IMR-90 (cell line): ENCODE data around the gene ELFN1. TPM values are rescaled to one million over a fixed set of nuclear protein-coding genes. Genes with fewer than 3 reads are reported as not detected.

Source experiments
- ATAC-seq: fragments of 200-7000 bp; cut with Tn5 transposase; 2 replicates; pipeline ENCODE4 v1.9.1; 2020; ENCODE audit warnings: low read depth, mild to moderate bottlenecking, moderate library complexity
- BruUV-seq: library from RNA; stranded (reverse); fragments of 400-500 nt; replicated peaks from 2 replicates; lab custom pipeline; 2021; lab: Mats Ljungman, UMichigan
- CTCF ChIA-PET: fragments of 300-600 bp; formaldehyde crosslinking; extraction: SDS; loops from one replicate; lab custom pipeline; 2021; ENCODE audit warnings: antibody characterized with exemption; lab: Yijun Ruan, JAX
- POLR2A ChIA-PET: fragments of 300-600 bp; sonication (Branson Sonifier 250); formaldehyde crosslinking; loops from one replicate; lab custom pipeline; 2022; ENCODE audit warnings: antibody characterized with exemption; ENCODE audit not compliant: unreplicated experiment; lab: Charles Lee
- DNase-seq: peaks from one replicate; pipeline ENCODE4 v3.0.0; 2013
- H2AFZ ChIP-seq: replicated peaks from 2 replicates; pipeline ENCODE3; 2013; ENCODE audit warnings: low read length, mild to moderate bottlenecking; ENCODE audit not compliant: poor library complexity
- H2AK5ac ChIP-seq: 2 replicates; pipeline ENCODE4 v1.6.1; 2013; ENCODE audit warnings: low read depth, low read length, inconsistent platforms
- H2AK9ac ChIP-seq: replicated peaks from 2 replicates; pipeline ENCODE3; 2013; ENCODE audit warnings: mild to moderate bottlenecking, low read depth, low read length, moderate library complexity; ENCODE audit not compliant: poor library complexity
- H2BK120ac ChIP-seq: 2 replicates; pipeline ENCODE4 v1.6.1; 2013; ENCODE audit warnings: low read depth, low read length, inconsistent platforms
- H2BK15ac ChIP-seq: 3 replicates; pipeline ENCODE4 v1.6.1; 2013; ENCODE audit warnings: low read depth, low read length, inconsistent platforms
- H2BK20ac ChIP-seq: 2 replicates; pipeline ENCODE4 v1.6.1; 2013; ENCODE audit warnings: low read depth, mild to moderate bottlenecking, inconsistent platforms, low read length, moderate library complexity
- H2BK5ac ChIP-seq: 2 replicates; pipeline ENCODE4 v1.6.1; 2013; ENCODE audit warnings: mild to moderate bottlenecking, low read depth, low read length, inconsistent platforms; ENCODE audit not compliant: poor library complexity, severe bottlenecking
- H3K14ac ChIP-seq: replicated peaks from 2 replicates; pipeline ENCODE4 v1.6.1; 2013; ENCODE audit warnings: low read depth, low read length, inconsistent platforms
- H3K18ac ChIP-seq: 2 replicates; pipeline ENCODE4 v1.6.1; 2013; ENCODE audit warnings: low read depth, low read length, control low read depth
- H3K23ac ChIP-seq: 2 replicates; pipeline ENCODE4 v1.6.1; 2013; ENCODE audit warnings: low read depth, low read length, inconsistent platforms
- H3K27ac ChIP-seq: 2 replicates; pipeline ENCODE4 v1.5.1; 2013; ENCODE audit warnings: mild to moderate bottlenecking, control low read depth, low read length; ENCODE audit not compliant: insufficient read depth
- H3K27me3 ChIP-seq: 2 replicates; pipeline ENCODE4 v1.6.1; 2013; ENCODE audit warnings: low read length; ENCODE audit not compliant: control insufficient read depth, insufficient read depth
- H3K36me3 ChIP-seq: 2 replicates; pipeline ENCODE4 v1.6.1; 2013; ENCODE audit warnings: low read length, mixed read lengths; ENCODE audit not compliant: control insufficient read depth, insufficient read depth
- H3K4ac ChIP-seq: 2 replicates; pipeline ENCODE4 v1.6.1; 2013; ENCODE audit warnings: low read depth, low read length, inconsistent platforms
- H3K4me1 ChIP-seq: 2 replicates; pipeline ENCODE4 v1.6.1; 2013; ENCODE audit warnings: low read length, mixed read lengths; ENCODE audit not compliant: control insufficient read depth, insufficient read depth
- H3K4me2 ChIP-seq: 2 replicates; pipeline ENCODE4 v1.6.1; 2013; ENCODE audit warnings: low read depth, mild to moderate bottlenecking, control low read depth, low read length, moderate library complexity
- H3K4me3 ChIP-seq: 2 replicates; pipeline ENCODE4 v1.5.1; 2013; ENCODE audit warnings: low read depth, mild to moderate bottlenecking, control low read depth, low read length, moderate library complexity; ENCODE audit not compliant: insufficient read depth
- H3K56ac ChIP-seq: 2 replicates; pipeline ENCODE4 v1.6.1; 2013; ENCODE audit warnings: low read length, inconsistent platforms; ENCODE audit not compliant: insufficient read depth; ENCODE audit errors: extremely low read depth
- H3K79me1 ChIP-seq, 2 experiments: 2 replicates each; pipeline ENCODE4 v1.6.1; 2013; ENCODE audit warnings: low read length in 2 of 2, inconsistent platforms in 1 of 2, low read depth in 1 of 2
- H3K9ac ChIP-seq: 2 replicates; pipeline ENCODE4 v1.6.1; 2013; ENCODE audit warnings: low read depth, low read length, control low read depth
- H3K9me1 ChIP-seq: 2 replicates; pipeline ENCODE4 v1.6.1; 2013; ENCODE audit warnings: low read length, inconsistent platforms; ENCODE audit not compliant: insufficient read depth
- H3K9me3 ChIP-seq: 2 replicates; pipeline ENCODE4 v1.6.1; 2013; ENCODE audit warnings: low read length; ENCODE audit not compliant: control insufficient read depth, insufficient read depth
- H4K20me1 ChIP-seq: 2 replicates; pipeline ENCODE4 v1.6.1; 2013; ENCODE audit warnings: low read length, inconsistent platforms; ENCODE audit not compliant: insufficient read depth
- H4K5ac ChIP-seq: 2 replicates; pipeline ENCODE4 v1.6.1; 2013; ENCODE audit warnings: mild to moderate bottlenecking, low read depth, low read length, control low read depth
- H4K8ac ChIP-seq, 2 experiments: 2 replicates each; pipeline ENCODE4 v1.6.1; 2013; ENCODE audit warnings: low read depth in 2 of 2, low read length in 2 of 2, control low read depth in 1 of 2, inconsistent platforms in 1 of 2
- H4K91ac ChIP-seq: 2 replicates; pipeline ENCODE4 v1.6.1; 2013; ENCODE audit warnings: low read depth, low read length, inconsistent platforms; ENCODE audit not compliant: insufficient read depth
- BHLHE40 ChIP-seq: fragments of 150-350 bp; IDR thresholded peaks from 2 replicates; pipeline ENCODE4 v1.6.1; 2016; ENCODE audit warnings: mild to moderate bottlenecking, low read depth, low read length
- CEBPB ChIP-seq: IDR thresholded peaks from 2 replicates; pipeline ENCODE4 v1.6.1; 2012; ENCODE audit warnings: low read depth, low read length, improper control_type of control experiment
- CHD1 ChIP-seq: IDR thresholded peaks from 2 replicates; pipeline ENCODE4 v1.6.1; 2012; ENCODE audit warnings: low read depth, low read length, improper control_type of control experiment
- CTCF ChIP-seq: conservative IDR thresholded peaks from 2 replicates; pipeline ENCODE4 v1.5.1; 2012; ENCODE audit warnings: mild to moderate bottlenecking, low read depth, low read length, improper control_type of control experiment
- ELK1 ChIP-seq: fragments of 150-350 bp; IDR thresholded peaks from 2 replicates; pipeline ENCODE4 v1.6.1; 2016; ENCODE audit warnings: low read depth, mild to moderate bottlenecking, low read length, moderate library complexity, borderline replicate concordance
- MAFK ChIP-seq: IDR thresholded peaks from 2 replicates; pipeline ENCODE4 v1.6.1; 2012; ENCODE audit warnings: low read depth, low read length, improper control_type of control experiment
- MAZ ChIP-seq: IDR thresholded peaks from 2 replicates; pipeline ENCODE4 v1.6.1; 2012; ENCODE audit warnings: low read depth, mild to moderate bottlenecking, low read length, improper control_type of control experiment, moderate library complexity, borderline replicate concordance
- MXI1 ChIP-seq: IDR thresholded peaks from 2 replicates; pipeline ENCODE4 v1.6.1; 2012; ENCODE audit warnings: low read depth, mild to moderate bottlenecking, low read length, moderate library complexity, borderline replicate concordance
- NFE2L2 ChIP-seq: fragments of 150-350 bp; IDR thresholded peaks from 2 replicates; pipeline ENCODE4 v1.6.1; 2016; ENCODE audit warnings: low read depth, mild to moderate bottlenecking, low read length
- POLR2A ChIP-seq: IDR thresholded peaks from 2 replicates; pipeline ENCODE4 v1.6.1; 2012; ENCODE audit warnings: mild to moderate bottlenecking, low read depth, low read length
- RAD21 ChIP-seq: IDR thresholded peaks from 2 replicates; pipeline ENCODE4 v1.6.1; 2012; ENCODE audit warnings: low read length, improper control_type of control experiment
- RCOR1 ChIP-seq: IDR thresholded peaks from 2 replicates; pipeline ENCODE4 v1.6.1; 2012; ENCODE audit warnings: mild to moderate bottlenecking, low read length, improper control_type of control experiment; ENCODE audit not compliant: insufficient replicate concordance
- RFX5 ChIP-seq: IDR thresholded peaks from 2 replicates; pipeline ENCODE4 v1.8.0; 2012; ENCODE audit warnings: low read depth, mild to moderate bottlenecking, low read length, moderate library complexity
- SMC3 ChIP-seq: fragments of 150-350 bp; IDR thresholded peaks from 2 replicates; pipeline ENCODE4 v1.6.1; 2016; ENCODE audit warnings: low read depth, mild to moderate bottlenecking, antibody characterized with exemption, low read length, moderate library complexity
- USF2 ChIP-seq: fragments of 150-350 bp; IDR thresholded peaks from 2 replicates; pipeline ENCODE4 v1.6.1; 2017; ENCODE audit warnings: mild to moderate bottlenecking, antibody characterized with exemption, low read length, low read depth
- WGBS, 2 experiments: methylation state at CpG; one replicate each; pipeline versions ENCODE4 v1.1.5 to v1.1.7; 2013; ENCODE audit warnings: missing lambda C conversion rate in 2 of 2; ENCODE audit not compliant: insufficient read length in 1 of 2; ENCODE audit errors: extremely low coverage in 2 of 2; 5-methylcytosine and 5-hydroxymethylcytosine counted together
- dilution Hi-C: fragments of 300-500 bp; cut with HindIII; formaldehyde crosslinking; loops from one replicate; pipeline ENCODE4 v1.14.3; 2018; ENCODE audit warnings: low sequenced_read_pairs; ENCODE audit not compliant: unreplicated experiment
- in situ Hi-C: fragments of 300-500 bp; cut with MboI; formaldehyde crosslinking; loops from 3 replicates; pipeline ENCODE4 v1.14.3; 2019; ENCODE audit warnings: low sequenced_read_pairs, inconsistent platforms, mixed read lengths
- intact Hi-C: fragments of 100-400 bp; cut with micrococcal nuclease; formaldehyde crosslinking; loops from 2 replicates; pipeline ENCODE4 v1.10.0; 2022
- polyA plus RNA-seq, 3 experiments: library from polyadenylated mRNA; depleted of rRNA; stranded (reverse); fragments of >200 nt; gene quantifications; 2 replicates each; pipeline ENCODE4 v1.2.3, GENCODE V29; 2012; ENCODE audit warnings: low replicate concordance in 1 of 3
- total RNA-seq: library from RNA; depleted of rRNA; stranded (reverse); fragments of >200 nt; gene quantifications from 2 replicates; pipeline ENCODE4 v1.2.3, GENCODE V29; 2012

Gene ELFN1
- total and polyA plus RNA-seq, 2 of the 4 experiments (the other 2 are of a cell fraction) = 1.6 to 5.2 TPM

- Histone ChIP-seq H4K20me1 (no peaks in the 10 kb centered on the region), H3K18ac (no peak overlapping the region), H2AFZ (no peak overlapping the region), H2BK20ac (no peak overlapping the region), H3K4me2 (no peak overlapping the region), H3K14ac (no peak overlapping the region), H3K79me1 (peaks cover 0 to 2% of the 10 kb centered on the region in 2 experiments; a peak in 1 of 4 replicates), H4K91ac (no peak overlapping the region), H3K9me1 (no peaks in the 10 kb centered on the region), H3K27ac (no peak overlapping the region), H2BK15ac (no peak overlapping the region), H2BK120ac (no peak overlapping the region), H2AK5ac (no peak overlapping the region), H2BK5ac (no peak overlapping the region), H3K36me3 (no peaks in the 10 kb centered on the region), H3K23ac (no peak overlapping the region), H3K9ac (no peak overlapping the region), H3K56ac (no peak overlapping the region), H4K8ac (no peak overlapping the region), H3K27me3 (peaks cover 5% of the 10 kb centered on the region; the same call in 1 of the 2 replicates), H2AK9ac (no peak overlapping the region), H3K4me3 (no peak overlapping the region), H3K4ac (no peak overlapping the region), H3K4me1 (no peaks in the 10 kb centered on the region), H4K5ac (no peak overlapping the region), H3K9me3 (peaks cover 2% of the 10 kb centered on the region; the same call in 1 of the 2 replicates)
- 66% methylated on average over 2 of the region's 9 CpGs; no CpG with 5 or more reads in 1 of the 2 experiments for WGBS, 2 experiments
- ChIA-PET CTCF (no interaction called here), POLR2A (no interaction called here)
- no TSS peak for BruUV-seq
- dilution Hi-C loops = no loop called here
- in situ Hi-C loops = no loop called here
- TF ChIP-seq BHLHE40 (no peak), RFX5 (no peak), MAFK (no peak), CEBPB (no peak), MAZ (no peak), POLR2A (no peak), SMC3 (no peak), CHD1 (no peak), NFE2L2 (no peak), CTCF (no peak), MXI1 (no peak), USF2 (no peak), ELK1 (no peak), RAD21 (no peak), RCOR1 (no peak)
- DNase-seq = no peak
- ATAC-seq = no peak
- intact Hi-C loops = no loop called here
Observed at GRCh38 chr7:1681581-1681980, 11.5 kb downstream of the ELFN1 start.
